ENCODE data around the gene ABL1.

DNA sequence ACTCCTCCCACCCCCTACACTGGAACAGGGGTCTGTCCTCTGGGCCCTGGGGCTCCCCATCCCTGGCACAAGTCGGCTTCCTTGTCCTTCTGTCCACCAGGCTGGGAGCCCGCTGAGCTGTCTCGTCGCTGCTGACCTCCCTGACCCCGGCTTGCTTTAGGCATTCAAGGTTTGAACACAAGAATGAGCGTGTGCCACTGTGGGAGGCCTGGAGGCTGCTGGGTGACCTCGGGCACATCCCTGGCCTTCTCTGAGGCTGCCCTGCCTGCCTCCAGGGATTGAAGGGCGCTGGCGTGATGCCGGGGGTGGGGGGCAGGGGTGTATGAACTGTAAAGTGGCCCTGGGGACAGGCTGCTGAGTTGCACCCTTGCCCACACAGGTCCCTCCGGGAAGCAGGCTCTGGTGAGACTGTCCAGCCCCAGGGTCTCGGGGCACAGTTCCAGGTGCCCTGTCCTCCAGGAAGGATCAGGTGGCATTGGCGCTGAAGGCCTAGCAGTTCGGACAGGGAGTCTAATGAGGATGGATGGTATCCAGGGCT, 85.8 kb downstream of the ABL1 start:
- TF ChIP-seq EZH2phosphoT487 (IDR thresholded peaks at IDR 0.05; ENCODE audit: low read length): no peak
- TF ChIP-seq, protein P1, sequence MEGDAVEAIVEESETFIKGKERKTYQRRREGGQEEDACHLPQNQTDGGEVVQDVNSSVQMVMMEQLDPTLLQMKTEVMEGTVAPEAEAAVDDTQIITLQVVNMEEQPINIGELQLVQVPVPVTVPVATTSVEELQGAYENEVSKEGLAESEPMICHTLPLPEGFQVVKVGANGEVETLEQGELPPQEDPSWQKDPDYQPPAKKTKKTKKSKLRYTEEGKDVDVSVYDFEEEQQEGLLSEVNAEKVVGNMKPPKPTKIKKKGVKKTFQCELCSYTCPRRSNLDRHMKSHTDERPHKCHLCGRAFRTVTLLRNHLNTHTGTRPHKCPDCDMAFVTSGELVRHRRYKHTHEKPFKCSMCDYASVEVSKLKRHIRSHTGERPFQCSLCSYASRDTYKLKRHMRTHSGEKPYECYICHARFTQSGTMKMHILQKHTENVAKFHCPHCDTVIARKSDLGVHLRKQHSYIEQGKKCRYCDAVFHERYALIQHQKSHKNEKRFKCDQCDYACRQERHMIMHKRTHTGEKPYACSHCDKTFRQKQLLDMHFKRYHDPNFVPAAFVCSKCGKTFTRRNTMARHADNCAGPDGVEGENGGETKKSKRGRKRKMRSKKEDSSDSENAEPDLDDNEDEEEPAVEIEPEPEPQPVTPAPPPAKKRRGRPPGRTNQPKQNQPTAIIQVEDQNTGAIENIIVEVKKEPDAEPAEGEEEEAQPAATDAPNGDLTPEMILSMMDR (IDR thresholded peaks at IDR 0.05; ENCODE audit: low read length): no peak
